ENCODE results near the gene SPDYE16.
"Not testable (repeated sequence)": the region's sequence is repeated elsewhere in the genome, so short reads cannot be mapped to it uniquely, and the experiment has no call there.

The SPDYE16 gene, protein sequence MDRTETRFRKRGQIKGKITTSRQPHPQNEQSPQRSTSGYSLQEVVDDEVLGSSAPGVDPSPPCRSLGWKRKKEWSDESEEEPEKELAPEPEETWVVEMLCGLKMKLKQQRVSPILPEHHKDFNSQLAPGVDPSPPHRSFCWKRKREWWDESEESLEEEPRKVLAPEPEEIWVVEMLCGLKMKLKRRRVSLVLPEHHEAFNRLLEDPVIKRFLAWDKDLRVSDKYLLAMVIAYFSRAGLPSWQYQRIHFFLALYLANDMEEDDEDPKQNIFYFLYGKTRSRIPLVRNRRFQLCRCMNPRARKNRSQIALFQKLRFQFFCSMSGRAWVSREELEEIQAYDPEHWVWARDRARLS

DNA sequence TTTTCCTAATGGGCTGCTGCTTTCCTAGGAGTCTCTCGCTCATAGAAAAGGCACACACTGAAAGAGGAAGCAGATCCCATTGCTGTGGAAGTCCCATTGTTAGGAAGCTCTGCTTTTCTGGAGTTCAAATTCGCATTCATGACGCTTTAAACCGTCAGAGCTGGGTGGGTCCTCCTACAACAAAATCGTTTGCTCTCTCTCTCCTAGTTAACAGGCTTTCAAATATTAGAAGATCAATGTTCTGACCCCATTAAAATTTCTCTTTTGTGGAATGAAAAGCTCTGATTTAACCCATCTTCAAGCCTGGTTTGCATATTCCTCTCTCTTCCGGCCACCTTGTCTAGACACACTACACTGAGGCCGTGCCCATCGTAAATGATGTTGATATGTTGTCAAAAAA is at the start of gene SPDYE16:
Gene SPDYE16 (minus strand): TSS at position 101 of the 400 bp plus-strand sequence. CDS start 1,838 bp downstream, outside the sequence.
- DNase-seq (ENCODE audit: low read depth) = not testable (repeated sequence)

DNA sequence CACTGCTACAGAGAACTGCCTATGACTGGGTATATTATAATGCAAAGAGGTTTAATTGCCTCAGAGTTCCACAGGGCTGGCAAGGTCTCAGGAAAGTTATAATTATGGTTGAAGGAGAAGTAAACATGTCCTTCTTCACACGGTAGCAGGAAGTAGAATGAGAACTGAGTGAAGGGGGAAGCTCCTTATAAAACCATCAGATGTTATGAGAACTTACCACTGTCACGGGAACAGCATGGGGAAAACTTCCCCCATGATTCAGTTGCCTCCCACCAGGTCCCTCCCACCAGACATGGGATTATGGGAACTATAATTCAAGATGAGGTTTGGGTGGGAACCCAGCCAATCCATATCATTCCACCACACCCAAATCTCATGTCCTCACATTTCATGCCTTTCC is 49.6 kb upstream of the SPDYE16 start:
- DNase-seq (ENCODE audit: low read depth) = not testable (repeated sequence)

DNA sequence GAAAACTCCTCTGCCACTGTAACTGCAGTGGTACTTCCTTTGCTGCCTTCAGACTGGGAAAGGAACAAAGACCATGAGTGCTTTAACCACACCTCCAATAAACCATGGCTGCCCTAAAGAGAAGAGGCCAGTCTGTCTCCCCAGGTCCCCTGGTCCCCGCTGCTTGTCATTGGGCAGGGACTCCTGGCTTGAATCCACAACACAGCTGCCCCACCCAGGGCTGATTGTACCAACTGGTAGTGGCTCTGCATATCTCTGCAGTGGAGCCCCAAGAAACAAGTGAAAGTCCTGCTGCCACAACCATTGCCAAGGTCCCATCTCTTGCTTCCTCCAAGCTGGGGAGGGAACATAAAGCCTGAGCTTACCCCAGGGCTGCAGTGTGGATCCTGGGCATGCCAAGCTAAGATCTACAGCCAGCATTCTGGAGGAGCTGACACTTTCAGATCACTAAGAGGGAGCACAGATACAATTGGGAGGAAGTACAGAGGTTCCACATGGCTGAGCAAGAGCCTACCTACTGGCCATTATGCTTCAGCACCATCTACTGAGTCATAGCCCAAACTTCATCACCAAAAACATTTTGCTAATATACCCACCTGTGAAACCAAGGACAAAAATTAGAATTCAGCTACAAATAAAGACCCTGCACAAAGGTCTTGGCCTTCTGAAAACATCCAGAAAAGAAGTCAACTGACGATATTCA is 48.7 kb upstream of the SPDYE16 start:
- not testable (repeated sequence) for DNase-seq (ENCODE audit: low read depth)

DNA sequence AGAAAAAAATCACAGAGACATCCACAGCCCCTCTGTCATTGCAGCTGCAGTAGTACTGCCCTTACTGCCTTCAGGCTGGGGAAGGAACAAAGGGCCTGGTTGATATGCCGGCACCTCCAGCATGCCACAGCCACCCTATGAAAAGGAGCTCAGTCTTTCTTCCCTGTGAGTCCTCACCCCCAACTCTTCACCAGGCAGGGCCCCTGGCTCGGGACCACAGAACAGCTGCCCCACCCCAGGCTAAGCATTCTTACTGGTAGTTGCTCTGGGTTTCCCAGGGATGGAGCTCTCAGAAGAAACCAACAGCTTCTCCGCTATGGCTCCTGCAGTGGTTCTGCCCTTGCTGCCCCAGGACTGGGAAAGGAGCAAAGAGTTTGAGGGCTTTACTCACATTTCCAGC is 47.9 kb upstream of the SPDYE16 start:
- not testable (repeated sequence) for DNase-seq (ENCODE audit: low read depth)

DNA sequence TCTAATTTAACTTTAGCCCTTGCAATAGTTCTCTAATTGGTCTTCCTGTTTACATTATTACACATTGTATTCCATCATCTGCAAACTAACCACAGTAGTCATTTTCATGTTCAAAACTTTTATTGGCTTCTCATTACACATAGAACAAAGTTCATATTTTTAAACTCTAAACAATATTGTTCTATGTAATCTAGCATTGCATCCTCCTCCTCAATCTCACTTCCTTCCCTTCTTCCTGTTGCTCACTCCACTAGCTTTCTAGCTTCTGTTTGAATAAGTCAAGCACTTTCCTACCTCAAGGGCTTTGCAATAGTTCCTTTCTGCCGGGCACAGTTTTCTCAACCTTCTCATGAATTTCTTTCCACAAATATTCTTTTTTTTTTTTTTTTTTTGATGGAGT is 45.5 kb upstream of the SPDYE16 start:
- not testable (repeated sequence) for DNase-seq (ENCODE audit: low read depth)

DNA sequence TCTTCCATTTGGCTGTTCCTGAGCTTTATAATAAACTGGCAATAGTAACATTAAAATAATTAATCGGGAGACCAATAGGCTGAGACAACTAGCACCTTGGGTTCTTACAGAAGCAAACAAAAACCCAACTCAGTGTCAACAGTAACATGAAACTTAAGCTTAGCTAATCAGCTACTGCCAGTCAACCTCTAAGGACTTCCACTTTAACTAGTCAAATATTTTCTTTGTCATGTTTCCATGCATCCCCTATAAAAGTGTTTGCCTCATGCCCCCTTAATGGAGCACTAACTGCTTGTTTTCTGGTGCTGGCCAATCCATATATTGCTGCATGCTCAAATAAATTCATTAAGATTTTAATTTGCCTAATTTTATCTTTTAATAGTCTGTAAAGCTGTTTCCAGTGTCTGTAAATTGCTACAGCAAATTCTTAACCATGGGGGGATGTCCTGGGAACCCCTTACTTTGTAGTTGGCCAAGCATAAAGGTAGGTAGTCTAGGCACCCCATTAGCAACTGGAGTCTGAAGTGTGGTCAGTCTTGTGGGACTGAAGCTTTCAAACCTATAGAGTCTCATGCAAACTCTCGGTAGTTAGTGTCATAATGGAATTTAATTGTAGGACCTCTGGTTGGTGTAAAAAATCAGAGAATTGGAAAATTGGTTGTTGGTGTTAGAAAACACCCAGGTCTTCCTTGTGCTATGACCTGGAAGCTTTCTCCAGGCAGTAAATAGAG is 43.7 kb upstream of the SPDYE16 start:
- DNase-seq (ENCODE audit: low read depth) = not testable (repeated sequence)

DNA sequence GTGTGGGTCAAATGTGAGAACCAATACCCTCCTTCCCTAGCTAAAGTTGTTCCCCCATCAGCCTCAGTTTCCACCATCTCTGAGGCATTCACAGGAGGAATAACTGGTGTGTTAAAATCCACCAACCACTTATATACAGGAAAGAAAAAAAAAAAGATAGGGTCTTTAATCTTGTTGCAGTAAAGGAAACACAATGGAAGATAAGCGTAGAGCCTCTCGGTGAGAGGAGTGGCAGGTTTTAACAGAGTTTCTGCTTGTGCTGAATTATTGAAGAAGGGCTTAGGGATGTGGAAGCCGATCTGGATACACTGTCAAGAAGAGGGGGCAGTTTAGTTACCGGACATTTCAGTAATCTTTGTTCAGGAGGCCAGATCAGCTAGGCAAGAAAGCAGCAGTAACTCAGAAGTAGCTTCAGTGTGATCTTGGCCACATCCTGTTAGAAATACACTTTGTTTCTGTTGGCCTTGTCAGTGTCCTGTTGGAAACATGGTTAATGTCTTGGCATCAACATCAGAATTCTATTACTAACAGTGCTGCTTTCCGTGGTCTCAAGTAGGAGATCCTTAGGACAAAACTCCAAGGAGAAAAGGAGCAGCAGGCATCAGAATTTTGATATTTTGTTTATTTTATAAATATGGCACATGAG is 40.7 kb upstream of the SPDYE16 start:
- not testable (repeated sequence) for DNase-seq (ENCODE audit: low read depth)

DNA sequence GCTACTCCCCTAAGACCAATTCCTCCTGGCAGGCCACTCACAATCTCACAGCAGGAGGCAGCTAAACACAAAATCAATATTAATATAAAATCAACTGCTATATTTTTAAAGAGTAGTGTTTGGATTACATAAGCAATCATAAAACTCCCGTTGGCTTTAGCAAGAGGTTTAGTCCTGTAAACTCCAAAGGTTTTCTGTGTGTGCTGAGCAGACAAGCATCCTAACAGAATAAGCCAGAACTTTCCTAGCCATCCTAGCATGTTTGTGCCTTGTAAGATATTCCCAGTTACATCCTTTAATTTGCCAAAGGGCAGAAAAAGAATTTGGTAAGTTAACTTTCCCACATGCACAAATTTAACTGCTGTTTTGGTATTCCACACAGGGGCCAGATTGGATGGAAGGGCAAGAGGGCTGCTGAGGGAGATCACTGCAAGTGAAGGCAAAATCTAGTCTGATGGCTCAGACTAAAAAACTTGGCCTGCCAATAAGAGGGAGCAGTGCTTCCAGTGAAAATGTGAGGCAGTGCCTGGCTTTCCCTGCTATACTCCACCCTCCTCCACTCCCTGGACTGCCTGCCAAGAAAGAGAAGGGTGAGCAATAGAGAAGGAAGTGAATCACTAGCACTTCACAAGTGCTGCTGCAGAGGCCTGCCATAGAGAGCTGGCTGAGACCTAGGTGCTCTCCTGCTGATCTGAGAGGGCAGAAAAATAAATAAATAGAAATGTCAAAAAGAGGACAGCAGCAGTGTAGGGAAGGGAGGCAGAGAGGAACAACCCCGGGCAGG is 39.9 kb upstream of the SPDYE16 start:
- peak; percentile 9 for DNase-seq (ENCODE audit: low read depth)

DNA sequence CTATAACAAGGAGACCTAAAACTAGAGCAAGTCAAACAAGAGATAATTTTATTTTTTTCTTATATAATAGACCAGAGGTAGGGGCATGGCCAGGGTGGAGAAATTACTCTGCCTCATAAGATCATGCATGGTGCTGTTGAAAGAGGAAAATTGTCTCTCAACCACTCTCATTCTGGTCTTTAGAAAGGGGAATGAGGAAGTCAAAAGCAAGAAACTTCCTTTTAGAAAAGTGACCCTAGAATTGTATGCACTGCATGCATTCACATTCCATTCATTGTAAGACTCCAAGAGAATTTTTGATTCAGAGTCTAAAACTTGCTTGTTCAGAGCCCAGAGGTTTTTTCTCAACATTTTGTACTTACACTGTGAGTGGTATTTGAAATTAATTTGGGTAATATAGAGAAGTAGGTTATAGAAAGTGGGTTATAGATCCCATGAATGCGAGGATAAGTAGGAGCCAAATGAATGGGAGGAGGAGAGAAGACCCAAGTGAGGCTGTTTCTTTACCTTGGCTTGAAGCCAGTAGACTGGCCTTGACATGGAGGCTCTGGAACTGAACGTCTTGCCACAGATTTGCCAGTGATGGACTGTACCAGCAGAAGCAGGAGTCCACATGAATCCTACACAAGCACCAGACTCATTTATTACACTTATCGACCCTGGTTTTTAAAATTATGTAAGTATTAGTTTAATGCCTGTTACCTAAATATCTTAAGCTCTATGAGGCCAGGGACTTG is 33.0 kb upstream of the SPDYE16 start:
- not testable (repeated sequence) for DNase-seq (ENCODE audit: low read depth)

DNA sequence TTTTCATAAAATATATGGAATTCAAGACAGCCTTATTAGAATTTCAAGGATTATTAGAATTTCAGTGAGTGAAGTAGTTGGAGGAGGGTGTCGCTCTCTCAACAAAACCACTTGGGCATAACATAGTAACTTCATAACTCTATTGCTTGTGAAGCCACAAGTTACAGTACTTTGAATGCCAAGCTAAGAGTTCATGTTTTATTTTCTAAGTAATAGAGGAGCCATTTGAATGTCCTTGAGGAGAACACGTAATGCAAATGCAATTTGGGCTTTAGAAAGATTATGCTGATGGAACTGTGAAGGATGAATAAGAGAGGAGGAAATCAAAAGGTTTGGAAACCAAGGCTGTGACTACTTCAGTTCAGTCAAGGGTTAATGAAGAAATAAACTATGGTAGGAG is 32.3 kb upstream of the SPDYE16 start:
- not testable (repeated sequence) for DNase-seq (ENCODE audit: low read depth)

DNA sequence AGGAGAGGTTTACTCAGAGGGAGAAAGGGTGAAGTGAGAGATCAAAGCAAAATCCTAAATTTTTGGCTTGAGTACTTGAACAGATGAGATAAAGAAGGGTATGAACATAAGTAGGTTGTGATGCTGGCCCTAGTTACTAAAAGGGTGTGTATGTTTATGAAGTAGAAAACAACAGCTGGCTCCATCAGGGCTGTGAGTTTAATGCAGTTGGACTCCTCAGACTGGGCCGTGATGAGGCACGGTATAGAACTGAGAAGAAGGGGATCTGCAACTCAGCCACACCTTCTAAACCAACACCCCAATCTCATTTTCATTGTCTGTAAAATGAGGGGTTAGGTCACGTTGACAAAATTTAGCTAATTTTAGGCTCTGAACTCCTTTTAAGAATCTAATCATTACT is 29.2 kb upstream of the SPDYE16 start:
- DNase-seq (ENCODE audit: low read depth) = not testable (repeated sequence)

DNA sequence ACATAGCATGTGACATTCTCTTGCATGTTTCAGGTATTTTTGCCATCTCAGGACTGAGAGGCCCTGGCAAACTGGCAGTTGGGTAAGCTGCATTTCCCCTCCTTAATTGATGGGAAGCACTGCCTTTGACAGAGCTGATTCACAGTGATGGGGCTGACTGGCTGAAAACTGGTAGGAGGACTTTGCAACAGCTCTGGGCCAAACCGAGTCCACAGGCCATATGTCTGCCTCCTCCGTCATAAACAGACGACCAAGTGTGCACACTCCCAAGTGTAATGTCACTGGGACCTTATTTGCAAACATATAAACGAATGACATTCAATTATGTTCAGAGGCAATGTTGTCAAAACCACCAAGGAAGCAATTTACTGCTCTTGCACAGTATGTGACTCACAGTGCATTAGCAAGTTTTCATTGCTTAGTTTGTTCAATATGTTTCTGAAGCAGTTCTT is 27.3 kb upstream of the SPDYE16 start:
- not testable (repeated sequence) for DNase-seq (ENCODE audit: low read depth)

DNA sequence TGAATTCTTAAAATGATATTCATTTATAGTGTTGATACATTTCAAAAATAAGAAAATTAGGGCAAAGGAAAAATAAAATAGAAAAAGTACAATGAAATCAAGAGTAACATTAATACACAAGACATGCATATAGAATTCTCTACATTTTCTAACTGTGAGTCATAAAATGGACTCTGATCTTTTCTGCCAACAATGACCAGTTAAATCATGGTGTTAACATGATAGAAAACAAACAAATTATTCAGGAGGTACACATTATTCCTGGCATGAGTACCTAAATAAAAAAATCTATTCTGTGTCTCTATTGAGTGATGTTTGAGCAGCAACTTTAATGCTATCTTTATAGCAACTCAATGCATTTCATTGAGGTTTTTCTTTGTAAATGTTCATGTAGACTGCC is 25.6 kb upstream of the SPDYE16 start:
- not testable (repeated sequence) for DNase-seq (ENCODE audit: low read depth)

DNA sequence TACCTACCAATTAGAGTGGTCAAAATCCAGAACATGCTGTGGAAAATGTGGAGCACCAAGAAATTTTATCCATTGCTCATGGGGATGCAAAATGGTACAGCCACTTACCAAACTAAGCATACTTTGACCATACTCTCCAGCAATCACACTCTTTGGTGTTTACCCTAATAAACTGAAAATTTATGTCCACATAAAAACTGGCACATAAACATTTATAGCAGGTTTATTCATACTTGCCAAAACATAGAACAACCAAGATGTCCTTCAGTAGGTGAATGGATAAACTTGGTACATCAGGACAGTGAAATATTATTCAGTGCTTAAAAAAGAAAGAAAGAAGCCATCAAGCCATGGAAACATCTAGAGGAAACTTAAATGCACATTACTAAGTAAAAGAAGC is 24.7 kb upstream of the SPDYE16 start:
- not testable (repeated sequence) for DNase-seq (ENCODE audit: low read depth)

DNA sequence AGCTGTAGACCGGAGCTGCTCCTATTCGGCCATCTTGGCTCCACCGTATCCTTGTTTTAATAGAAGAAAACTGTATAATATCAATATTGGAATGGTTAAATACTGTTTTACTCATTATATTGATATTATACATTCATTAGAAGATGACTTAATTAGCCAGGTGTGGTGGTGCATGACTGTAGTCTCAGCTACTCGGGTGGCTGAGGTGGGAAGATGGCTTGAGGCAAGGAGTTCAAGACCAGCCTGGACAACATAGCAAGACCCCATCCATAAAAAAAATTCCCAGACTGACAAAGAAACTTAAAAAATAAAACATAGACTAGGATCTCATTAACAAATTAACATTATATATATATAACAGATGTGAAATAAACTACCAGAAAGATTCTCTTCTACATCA is 24.2 kb upstream of the SPDYE16 start:
- DNase-seq (ENCODE audit: low read depth) = not testable (repeated sequence)

DNA sequence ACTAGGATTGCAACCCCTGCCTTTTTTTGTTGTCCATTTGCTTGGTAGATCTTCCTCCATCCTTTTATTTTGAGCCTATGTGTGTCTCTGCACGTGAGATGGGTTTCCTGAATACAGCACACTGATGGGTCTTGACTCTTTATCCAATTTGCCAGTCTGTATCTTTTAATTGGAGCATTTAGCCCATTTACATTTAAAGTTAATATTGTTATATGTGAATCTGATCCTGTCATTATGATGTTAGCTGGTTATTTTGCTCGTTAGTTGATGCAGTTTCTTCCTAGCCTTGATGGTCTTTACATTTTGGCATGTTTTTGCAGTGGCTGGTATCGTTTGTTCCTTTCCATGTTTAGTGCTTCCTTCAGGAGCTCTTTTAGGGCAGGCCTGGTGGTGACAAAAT is 21.9 kb upstream of the SPDYE16 start:
- DNase-seq (ENCODE audit: low read depth) = not testable (repeated sequence)

DNA sequence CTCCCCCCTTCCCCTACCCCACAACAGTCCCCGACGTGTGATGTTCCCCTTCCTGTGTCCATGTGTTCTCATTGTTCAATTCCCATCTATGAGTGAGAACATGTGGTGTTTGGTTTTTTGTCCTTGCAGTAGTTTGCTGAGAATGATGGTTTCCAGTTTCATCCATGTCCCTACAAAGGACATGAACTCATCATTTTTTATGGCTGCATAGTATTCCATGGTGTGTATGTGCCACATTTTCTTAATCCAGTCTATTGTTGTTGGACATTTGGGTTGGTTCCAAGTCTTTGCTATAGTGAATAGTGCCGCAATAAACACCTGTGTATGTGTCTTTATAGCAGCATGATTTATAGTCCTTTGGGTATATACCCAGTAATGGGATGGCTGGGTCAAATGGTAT is 18.2 kb upstream of the SPDYE16 start:
- DNase-seq (ENCODE audit: low read depth) = not testable (repeated sequence)

DNA sequence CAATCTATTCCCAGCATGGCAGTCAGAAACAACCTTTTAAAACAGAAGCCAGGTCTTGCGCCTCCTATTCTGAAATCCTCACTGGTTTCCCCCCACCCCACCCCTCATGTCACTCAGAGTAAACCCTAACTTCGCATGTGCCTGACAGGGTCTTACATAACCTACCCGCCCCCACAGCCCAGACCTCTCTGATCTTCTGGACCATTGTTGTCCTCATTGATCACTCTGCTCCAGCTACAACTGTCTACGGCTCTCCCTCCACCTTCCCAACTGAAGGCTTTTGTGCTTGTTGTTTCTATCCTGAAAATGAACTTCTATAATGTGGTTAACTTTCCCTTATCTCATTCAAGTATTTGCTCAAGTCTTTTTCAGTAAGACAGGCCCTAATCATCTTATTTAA is 17.1 kb upstream of the SPDYE16 start:
- not testable (repeated sequence) for DNase-seq (ENCODE audit: low read depth)

DNA sequence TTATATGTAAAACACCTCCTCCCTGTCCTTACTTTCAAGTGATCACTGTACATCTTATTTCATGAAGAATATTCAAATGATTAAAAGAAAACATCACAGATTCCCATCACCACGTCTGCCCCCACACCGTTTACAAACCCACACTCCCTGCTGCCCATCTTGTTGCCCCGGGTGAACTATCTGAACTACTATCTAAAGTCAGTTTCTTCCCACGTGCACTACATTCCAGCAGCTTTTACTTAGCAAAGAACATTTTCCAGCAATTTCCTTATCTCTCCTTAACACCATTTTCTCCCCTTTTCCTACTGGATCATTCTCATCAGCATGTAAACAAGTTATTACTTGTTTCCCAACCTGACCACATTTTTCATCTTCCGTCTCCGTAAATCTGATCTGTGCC is 16.6 kb upstream of the SPDYE16 start:
- DNase-seq (ENCODE audit: low read depth) = not testable (repeated sequence)

DNA sequence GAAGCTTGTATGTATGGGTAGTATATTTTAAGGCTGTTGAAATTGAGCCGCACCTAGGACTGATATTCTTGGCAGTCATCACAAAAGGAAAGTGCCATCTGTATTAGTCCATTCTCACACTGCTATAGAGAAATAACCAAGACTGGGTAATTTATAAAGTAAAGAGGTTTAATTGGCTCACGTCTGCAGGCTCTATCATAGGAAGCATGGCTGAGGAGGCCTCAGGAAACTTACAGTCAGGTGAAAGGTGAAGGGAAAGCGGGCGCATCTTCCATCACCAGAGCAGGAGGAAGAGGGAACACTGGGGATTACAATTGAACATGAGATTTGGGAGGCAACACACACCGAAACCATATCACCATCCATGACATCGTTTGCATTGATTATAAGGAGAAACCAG is 8.9 kb upstream of the SPDYE16 start:
- DNase-seq (ENCODE audit: low read depth) = not testable (repeated sequence)
